ENCODE results near the gene CPOX.

CPOX gene

GRCh38 chr3:98534734-98535133 is 58.7 kb downstream of the CPOX start:
- no peak for DNase-seq (ENCODE audit: low read depth in 2 of 2)

DNA sequence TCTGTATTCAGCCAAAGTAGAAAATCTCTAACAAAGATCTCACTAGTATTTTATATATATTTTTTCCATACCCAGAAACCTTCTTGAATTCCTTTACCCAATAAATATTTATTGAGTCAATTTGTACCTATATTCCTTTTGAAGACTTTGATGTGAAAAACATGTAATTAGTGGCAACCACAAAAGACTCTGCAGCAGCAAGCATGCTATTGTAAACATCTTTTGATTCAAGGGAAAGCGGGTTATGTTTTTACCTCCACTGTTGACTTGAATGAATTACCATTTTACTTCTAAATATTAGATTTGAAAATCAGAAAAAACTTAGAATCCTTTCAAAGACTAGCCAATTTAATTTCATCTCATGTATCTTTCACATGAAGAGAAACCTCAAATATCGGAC is 59.2 kb downstream of the CPOX start:
- DNase-seq (ENCODE audit: low read depth in 2 of 2): no peak

- DNase-seq (ENCODE audit: low read depth in 2 of 2): no peak
Observed at GRCh38 chr3:98532709-98533571, 60.5 kb downstream of the CPOX start.

GRCh38 chr3:98532275-98532637 is 61.2 kb downstream of the CPOX start:
- no peak for DNase-seq (ENCODE audit: low read depth in 2 of 2)

DNA sequence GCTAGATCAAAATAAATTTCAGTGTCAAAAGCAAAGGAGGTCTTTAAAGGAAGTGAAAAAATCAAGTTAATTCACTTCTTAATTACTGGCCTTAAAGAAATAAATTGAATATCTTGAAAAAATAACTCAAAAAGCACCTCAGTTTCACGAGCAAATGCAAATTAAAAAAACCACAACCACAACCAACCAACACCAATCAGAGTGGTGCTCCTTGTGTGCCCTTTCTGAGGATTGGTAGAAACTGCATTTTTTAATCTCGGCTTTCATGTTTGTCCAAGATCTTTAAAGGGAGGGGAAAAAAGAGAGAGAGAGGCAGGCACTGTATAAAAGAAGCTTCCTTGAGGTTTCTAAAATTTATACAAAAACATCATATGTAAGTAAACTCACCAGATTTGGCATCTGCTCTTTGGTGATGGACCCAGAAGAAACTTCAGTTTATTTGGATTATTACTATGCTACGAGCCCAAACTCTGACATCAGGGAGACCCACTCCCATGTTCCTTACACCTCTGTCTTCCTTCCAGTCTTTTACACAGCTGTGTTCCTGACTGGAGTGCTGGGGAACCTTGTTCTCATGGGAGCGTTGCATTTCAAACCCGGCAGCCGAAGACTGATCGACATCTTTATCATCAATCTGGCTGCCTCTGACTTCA is 61.7 kb downstream of the CPOX start, which contains the start of gene GPR15:
Gene GPR15 (plus strand): TSS at position 357 of the 653 bp plus-strand sequence. CDS start 56 bp downstream, at position 413.
- DNase-seq (ENCODE audit: low read depth in 2 of 2): no peak

GRCh38 chr3:98530676-98531075 is 62.7 kb downstream of the CPOX start:
- DNase-seq (ENCODE audit: low read depth in 2 of 2): no peak

GRCh38 chr3:98529856-98530459 is 63.5 kb downstream of the CPOX start:
- DNase-seq (ENCODE audit: low read depth in 2 of 2): no peak
